GM18870 (cell line): ENCODE measurements around the gene EPS8.

Experiments used
- ATAC-seq: cut with Tn5 transposase; IDR thresholded peaks from one replicate; pipeline ENCODE4 v1.9.1; 2021; ENCODE audit warnings: moderate library complexity; ENCODE audit not compliant: unreplicated experiment

EPS8 gene

DNA sequence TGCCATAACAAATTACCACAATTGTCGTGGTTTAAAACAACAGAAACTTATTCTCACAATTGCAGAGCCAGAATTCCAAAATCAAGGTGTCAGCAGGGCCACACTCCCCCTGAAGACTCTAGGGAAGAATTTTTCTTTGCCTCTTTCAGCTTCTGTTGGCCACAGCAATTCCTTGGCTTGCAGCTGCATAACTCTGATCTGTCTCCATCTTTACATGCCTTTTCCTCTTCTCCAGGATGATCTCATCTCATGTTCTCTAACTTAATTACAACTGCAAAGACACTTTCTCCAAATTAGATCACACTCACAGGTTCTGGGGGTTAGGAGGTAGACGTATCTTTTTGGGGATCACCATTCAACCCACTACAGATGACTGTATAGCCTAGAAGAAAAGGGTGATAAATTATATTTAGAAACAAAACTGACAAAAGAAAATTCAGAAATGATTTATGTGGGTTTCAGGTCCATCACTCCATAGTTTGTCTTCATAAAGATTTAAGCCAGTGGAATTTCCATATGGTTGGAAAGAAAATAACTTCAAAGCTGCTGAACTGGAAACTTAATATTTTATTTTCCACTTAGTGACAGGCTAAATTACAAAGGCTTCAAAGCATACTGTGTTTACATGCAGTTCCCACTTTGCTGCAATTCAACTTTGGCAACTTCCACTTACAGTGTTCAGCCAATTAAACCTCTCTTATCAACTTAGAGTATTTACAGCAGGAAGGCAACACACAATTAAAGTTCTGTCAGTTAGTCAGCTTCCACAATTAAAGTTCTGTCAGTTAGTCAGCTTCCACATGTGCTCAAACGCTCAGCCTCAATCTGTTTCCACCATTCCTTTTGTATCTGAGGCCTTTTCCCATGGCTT lies 213.3 kb downstream of the EPS8 start:
- ATAC-seq, result no peak

DNA sequence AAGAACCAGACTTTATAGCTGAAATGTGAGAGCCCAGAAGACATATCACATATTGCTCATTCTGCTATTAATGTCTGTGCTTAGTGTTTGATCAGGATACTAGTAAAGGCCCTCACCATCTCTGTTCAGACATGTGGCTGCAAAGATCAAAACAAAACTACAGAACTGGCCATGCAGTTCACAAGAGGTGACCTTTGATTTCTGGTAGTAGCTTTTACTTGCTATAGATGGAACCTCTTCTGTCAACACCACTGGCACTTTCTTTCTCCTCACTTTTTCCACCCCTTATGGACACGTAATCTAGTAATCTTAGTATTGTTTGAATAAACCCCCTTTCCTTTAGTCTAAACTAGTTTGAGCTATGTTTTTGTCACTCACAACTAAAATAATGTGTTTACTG lies 214.8 kb downstream of the EPS8 start:
- ATAC-seq, result no peak
